HepG2 (cell line): ENCODE results near the gene DDAH1. TPM values are rescaled to one million over a fixed set of nuclear protein-coding genes. Genes with fewer than 3 reads are reported as not detected.

Experiments used
- ATAC-seq: fragments of 200-7000 bp; cut with Tn5 transposase; 3 replicates; pipeline ENCODE4 v1.9.1; 2020; ENCODE audit warnings: mild to moderate bottlenecking, moderate library complexity
- BruUV-seq: library from RNA; stranded (reverse); fragments of 400-500 nt; replicated peaks from 2 replicates; lab custom pipeline; 2021; lab: Mats Ljungman, UMichigan
- CTCF ChIA-PET: fragments of 300-600 bp; formaldehyde crosslinking; extraction: SDS; loops from one replicate; lab custom pipeline; 2021; ENCODE audit warnings: low total read pairs, inconsistent platforms, low intra/inter-chr PET ratio; lab: Yijun Ruan, JAX
- POLR2A ChIA-PET: fragments of 350-600 bp; sonication (Branson Sonifier 250); formaldehyde crosslinking; loops from one replicate; lab custom pipeline; 2020; ENCODE audit warnings: antibody characterized with exemption, inconsistent platforms; lab: Yijun Ruan, JAX
- DNase-seq: peaks from one replicate; pipeline ENCODE4 v3.0.0-alpha.2; 2015; ENCODE audit warnings: low spot score
- FAIRE-seq: peaks from 3 replicates; lab custom pipeline; 2011; peaks lifted over from hg19 to GRCh38; lab: Jason Lieb, UNC
- H2AFZ ChIP-seq: one replicate; pipeline ENCODE4 v1.6.1; 2011; ENCODE audit warnings: low read length, inconsistent platforms
- H3K27ac ChIP-seq: fragments of 300-600 bp; 3 replicates; pipeline ENCODE4 v1.8.0; 2011; ENCODE audit warnings: mixed run types, mild to moderate bottlenecking, mixed read lengths, low read length, inconsistent platforms; ENCODE audit not compliant: insufficient read depth; ENCODE audit errors: extremely low read length
- H3K27me3 ChIP-seq, 2 experiments: fragments of 200-600 bp in 1 of 2; 2 replicates in 1 of 2; 3 replicates in 1 of 2; pipeline versions ENCODE4 v1.6.0 to v1.8.0; 2011; ENCODE audit warnings: low read length in 2 of 2, mild to moderate bottlenecking in 2 of 2, moderate library complexity in 2 of 2, inconsistent platforms in 1 of 2; ENCODE audit not compliant: insufficient read depth in 2 of 2, control insufficient read depth in 1 of 2
- H3K36me3 ChIP-seq, 2 experiments: fragments of 200-600 bp in 1 of 2; replicated peaks in 1 of 2; 2 replicates in 1 of 2; 3 replicates in 1 of 2; pipeline versions ENCODE4 v1.5.1 to v1.8.0; 2011; ENCODE audit warnings: low read length in 2 of 2, inconsistent platforms in 1 of 2; ENCODE audit not compliant: insufficient read depth in 2 of 2, control insufficient read depth in 1 of 2
- H3K4me1 ChIP-seq: 2 replicates; pipeline ENCODE4 v1.5.1; 2012; ENCODE audit warnings: low read length, inconsistent platforms; ENCODE audit not compliant: insufficient read depth
- H3K4me2 ChIP-seq: 2 replicates; pipeline ENCODE4 v1.6.0; 2011; ENCODE audit warnings: low read depth, low read length, inconsistent platforms
- H3K4me3 ChIP-seq, 3 experiments: fragments of 200-600 bp in 1 of 3; sonication (generic), shearing (Covaris generic) in 1 of 3; replicated peaks in 1 of 3; 2 replicates each; pipeline ENCODE4 v1.5.1; 2011 to 2016; ENCODE audit warnings: low read length in 3 of 3, inconsistent platforms in 2 of 3, low read depth in 2 of 3, mild to moderate bottlenecking in 2 of 3, control low read depth in 1 of 3, mixed read lengths in 1 of 3; ENCODE audit not compliant: insufficient read depth in 1 of 3
- H3K79me2 ChIP-seq: one replicate; pipeline ENCODE4 v1.6.1; 2011; ENCODE audit warnings: low read length, inconsistent platforms; ENCODE audit not compliant: insufficient read depth
- H3K9ac ChIP-seq: 2 replicates; pipeline ENCODE4 v1.6.0; 2011; ENCODE audit warnings: mild to moderate bottlenecking, low read depth, low read length, inconsistent platforms; ENCODE audit not compliant: insufficient read depth
- H3K9me3 ChIP-seq: 2 replicates; pipeline ENCODE4 v1.5.1; 2012; ENCODE audit warnings: mild to moderate bottlenecking, low read length
- H4K20me1 ChIP-seq: 2 replicates; pipeline ENCODE4 v1.6.0; 2011; ENCODE audit warnings: inconsistent platforms, mild to moderate bottlenecking, low read length, moderate library complexity; ENCODE audit not compliant: insufficient read depth
- CEBPB ChIP-seq: IDR thresholded peaks from 2 replicates; pipeline ENCODE4 v1.6.1; 2011; ENCODE audit warnings: low read depth, low read length, improper control_type of control experiment, borderline replicate concordance
- HNRNPH1 ChIP-seq: fragments of 200-400 bp; formaldehyde crosslinking; optimal IDR thresholded peaks from 2 replicates; pipeline ENCODE3; 2017; ENCODE audit warnings: mild to moderate bottlenecking, low read depth, low read length
- HNRNPL ChIP-seq: fragments of 200-400 bp; formaldehyde crosslinking; IDR thresholded peaks from 2 replicates; pipeline ENCODE4 v1.6.1; 2017; ENCODE audit warnings: mild to moderate bottlenecking, low read depth, low read length
- SMC3 ChIP-seq: IDR thresholded peaks from 2 replicates; pipeline ENCODE4 v1.6.1; 2011; ENCODE audit warnings: low read length, improper control_type of control experiment
- SYNCRIP ChIP-seq: fragments of 200-400 bp; formaldehyde crosslinking; IDR thresholded peaks from 2 replicates; pipeline ENCODE4 v1.6.1; 2018; ENCODE audit warnings: mild to moderate bottlenecking, low read depth, low read length; ENCODE audit not compliant: insufficient read depth
- ZNF333 ChIP-seq: sonication (generic); formaldehyde crosslinking; IDR thresholded peaks from 2 replicates; pipeline ENCODE4 v1.4.0; 2020; ENCODE audit warnings: mild to moderate bottlenecking, missing genetic modification reagents, borderline replicate concordance
- WGBS: methylation state at CpG from one replicate; pipeline ENCODE4 v1.1.6; 2017; ENCODE audit warnings: low lambda C conversion rate; 5-methylcytosine and 5-hydroxymethylcytosine counted together
- in situ Hi-C: cut with HindIII; loops from 2 replicates; pipeline ENCODE4 v1.10.0; 2017; ENCODE audit warnings: low pct_unique_long_range_greater_than_20kb; ENCODE audit not compliant: extremely low pct_ligation_motif_present
- intact Hi-C: fragments of 100-400 bp; cut with micrococcal nuclease; formaldehyde crosslinking; loops from one replicate; pipeline ENCODE4 v1.10.0; 2022; ENCODE audit not compliant: unreplicated experiment
- polyA plus RNA-seq, 8 experiments: library from polyadenylated mRNA; depleted of rRNA in 3 of 8; stranded (reverse) in 7 of 8; unstranded in 1 of 8; fragments of >200 nt; fragmentation: Illumina TruSeq in 4 of 8; extraction: Trizol in 4 of 8; gene quantifications; 2 replicates each; pipeline versions ENCODE4 v1.2.1 to v1.2.3, GENCODE V29; 2011 to 2016; ENCODE audit warnings: low read depth in 4 of 8, missing spikeins in 1 of 8, mixed read lengths in 1 of 8; ENCODE audit not compliant: insufficient read depth in 1 of 8
- total RNA-seq, 5 experiments: library from RNA; depleted of rRNA; stranded (reverse); fragments of >200 nt; fragmentation: Illumina TruSeq; extraction: Trizol; gene quantifications; 2 replicates each; pipeline ENCODE4 v1.2.3, GENCODE V29; 2016; ENCODE audit warnings: low read depth in 1 of 5
- TF ChIP-seq, protein P1 (sequence below): sonication (generic); formaldehyde crosslinking; IDR thresholded peaks from 2 replicates; pipeline ENCODE4 v1.4.0; 2020; ENCODE audit warnings: missing genetic modification reagents, borderline replicate concordance

Gene DDAH1
- total and polyA plus RNA-seq, 2 of the 13 experiments (the other 11 are each of a cell fraction or from before 2014, with no cell fraction given) = 39.7 to 64.4 TPM

- TF ChIP-seq CEBPB (0 out of 2 replicates have a peak, but pooled peaks have one; percentile 0), HNRNPH1 (no peak), SMC3 (0 out of 2 replicates have a peak, but pooled peaks have one; percentile 7), ZNF333 (CRISPR knock-in tag) (no peak), SYNCRIP (no peak), HNRNPL (no peak)
- TF ChIP-seq, protein P1, sequence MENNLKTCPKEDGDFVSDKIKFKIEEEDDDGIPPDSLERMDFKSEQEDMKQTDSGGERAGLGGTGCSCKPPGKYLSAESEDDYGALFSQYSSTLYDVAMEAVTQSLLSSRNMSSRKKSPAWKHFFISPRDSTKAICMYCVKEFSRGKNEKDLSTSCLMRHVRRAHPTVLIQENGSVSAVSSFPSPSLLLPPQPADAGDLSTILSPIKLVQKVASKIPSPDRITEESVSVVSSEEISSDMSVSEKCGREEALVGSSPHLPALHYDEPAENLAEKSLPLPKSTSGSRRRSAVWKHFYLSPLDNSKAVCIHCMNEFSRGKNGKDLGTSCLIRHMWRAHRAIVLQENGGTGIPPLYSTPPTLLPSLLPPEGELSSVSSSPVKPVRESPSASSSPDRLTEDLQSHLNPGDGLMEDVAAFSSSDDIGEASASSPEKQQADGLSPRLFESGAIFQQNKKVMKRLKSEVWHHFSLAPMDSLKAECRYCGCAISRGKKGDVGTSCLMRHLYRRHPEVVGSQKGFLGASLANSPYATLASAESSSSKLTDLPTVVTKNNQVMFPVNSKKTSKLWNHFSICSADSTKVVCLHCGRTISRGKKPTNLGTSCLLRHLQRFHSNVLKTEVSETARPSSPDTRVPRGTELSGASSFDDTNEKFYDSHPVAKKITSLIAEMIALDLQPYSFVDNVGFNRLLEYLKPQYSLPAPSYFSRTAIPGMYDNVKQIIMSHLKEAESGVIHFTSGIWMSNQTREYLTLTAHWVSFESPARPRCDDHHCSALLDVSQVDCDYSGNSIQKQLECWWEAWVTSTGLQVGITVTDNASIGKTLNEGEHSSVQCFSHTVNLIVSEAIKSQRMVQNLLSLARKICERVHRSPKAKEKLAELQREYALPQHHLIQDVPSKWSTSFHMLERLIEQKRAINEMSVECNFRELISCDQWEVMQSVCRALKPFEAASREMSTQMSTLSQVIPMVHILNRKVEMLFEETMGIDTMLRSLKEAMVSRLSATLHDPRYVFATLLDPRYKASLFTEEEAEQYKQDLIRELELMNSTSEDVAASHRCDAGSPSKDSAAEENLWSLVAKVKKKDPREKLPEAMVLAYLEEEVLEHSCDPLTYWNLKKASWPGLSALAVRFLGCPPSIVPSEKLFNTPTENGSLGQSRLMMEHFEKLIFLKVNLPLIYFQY = no peak
- intact Hi-C loops = loop anchor here (1.0 to 2.0 kb wide), 2 partner anchors 54 to 90 kb away; no protein-coding TSS in a partner anchor
- CTCF ChIA-PET = interaction anchor here (1.6 kb wide), 1 partner anchor 90 kb away, joined by 14 read pairs; no protein-coding TSS in a partner anchor
- POLR2A ChIA-PET = no interaction called here
- Histone ChIP-seq H2AFZ (no peak overlapping the region), H3K27me3 (no peaks in the 10 kb centered on the region), H3K36me3 (no peaks in the 10 kb centered on the region; a peak in 1 of 5 replicates), H3K9me3 (no peaks in the 10 kb centered on the region), H3K9ac (no peak overlapping the region), H3K4me2 (no peak overlapping the region), H3K4me3 (no peak overlapping the region), H3K27ac (no peak overlapping the region), H3K4me1 (peaks cover 7% of the 10 kb centered on the region; the same call in 1 of the 2 replicates), H4K20me1 (no peaks in the 10 kb centered on the region), H3K79me2 (peaks cover 6% of the 10 kb centered on the region)
- 86% methylated on average over 6 of the region's 6 CpGs for WGBS
- ATAC-seq = no peak
- BruUV-seq = no TSS peak
- peak; percentile 15 for FAIRE-seq
- in situ Hi-C loops = loop anchor here (5.0 kb wide), 1 partner anchor 91 kb away; no protein-coding TSS in a partner anchor
- no peak for DNase-seq
Measured at GRCh38 chr1:85398391-85399064, 66.4 kb downstream of the DDAH1 start.
